NCI-H128 (cell line): ENCODE measurements around the gene ERC2.
"Not testable (repeated sequence)": the region's sequence is repeated elsewhere in the genome, so short reads cannot be mapped to it uniquely, and the experiment has no call there.

Experiments
- DNase-seq: peaks from one replicate; lab custom pipeline; 2025; ENCODE audit not compliant: unreplicated experiment; lab: John Stamatoyannopoulos, UW

Gene ERC2

GRCh38 chr3:55518451-55518850 lies 949.8 kb downstream of the ERC2 start:
- DNase-seq, result no peak

- no peak for DNase-seq
Measured at GRCh38 chr3:55516392-55517030, 951.8 kb downstream of the ERC2 start.

- no peak for DNase-seq
Measured at GRCh38 chr3:55515550-55516246, 952.6 kb downstream of the ERC2 start.

GRCh38 chr3:55514962-55515361 lies 953.3 kb downstream of the ERC2 start:
- no peak for DNase-seq

GRCh38 chr3:55512571-55513343 lies 955.5 kb downstream of the ERC2 start:
- DNase-seq, result no peak

GRCh38 chr3:55511895-55512570 lies 956.2 kb downstream of the ERC2 start:
- DNase-seq, result no peak

GRCh38 chr3:55508335-55508734 lies 959.9 kb downstream of the ERC2 start:
- DNase-seq, result no peak

GRCh38 chr3:55507808-55508207 lies 960.5 kb downstream of the ERC2 start:
- DNase-seq, result no peak

GRCh38 chr3:55505776-55506175 lies 962.5 kb downstream of the ERC2 start:
- DNase-seq, result no peak

- not testable (repeated sequence) for DNase-seq
Measured at GRCh38 chr3:55505102-55505501, 963.2 kb downstream of the ERC2 start.

GRCh38 chr3:55501905-55502304 lies 966.4 kb downstream of the ERC2 start:
- no peak for DNase-seq

- no peak for DNase-seq
Measured at GRCh38 chr3:55500555-55501330, 967.5 kb downstream of the ERC2 start.

GRCh38 chr3:55498520-55498919 lies 969.7 kb downstream of the ERC2 start:
- no peak for DNase-seq

- no peak for DNase-seq
Measured at GRCh38 chr3:55497250-55497649, 971.0 kb downstream of the ERC2 start.

GRCh38 chr3:55494976-55495375 lies 973.3 kb downstream of the ERC2 start:
- no peak for DNase-seq

- DNase-seq, result no peak
Measured at GRCh38 chr3:55492976-55493375, 975.3 kb downstream of the ERC2 start.

- no peak for DNase-seq
Measured at GRCh38 chr3:55491296-55491816, 976.9 kb downstream of the ERC2 start.

GRCh38 chr3:55490276-55490913 lies 977.9 kb downstream of the ERC2 start:
- DNase-seq, result no peak

GRCh38 chr3:55489798-55490132 lies 978.5 kb downstream of the ERC2 start:
- DNase-seq, result no peak

- DNase-seq, result no peak
Measured at GRCh38 chr3:55488398-55489055, 979.7 kb downstream of the ERC2 start.
